Amygdala (tissue), 56 donors: ENCODE data around the gene DCPS.
"Not testable (repeated sequence)": the region's sequence is repeated elsewhere in the genome, so short reads cannot be mapped to it uniquely, and the experiment has no call there.

Experiments
- DNase-seq, 56 donors: peaks; one replicate each; lab custom pipeline; 2025; lab: John Stamatoyannopoulos, UW

Gene DCPS

DNA sequence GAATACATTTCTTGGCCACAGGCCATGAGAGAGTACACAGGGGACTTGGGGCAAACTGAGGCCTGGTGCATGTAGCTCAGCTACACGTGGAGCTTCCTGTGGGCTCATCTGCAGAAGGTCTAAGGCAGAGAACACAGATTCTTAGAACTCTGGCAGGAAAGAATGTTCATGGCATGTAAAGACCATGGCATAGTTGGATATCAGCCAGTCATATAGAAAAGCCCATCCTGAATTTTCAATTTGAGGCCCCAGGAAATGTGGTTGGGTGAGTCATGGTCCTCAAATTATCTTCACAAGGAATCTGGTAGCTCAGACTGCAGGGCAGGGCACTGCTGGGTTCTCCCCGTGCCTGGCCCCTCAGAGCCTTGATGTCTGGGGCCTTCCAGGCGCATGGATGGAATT, 37.9 kb downstream of the DCPS start:
- DNase-seq = no peak

DNA sequence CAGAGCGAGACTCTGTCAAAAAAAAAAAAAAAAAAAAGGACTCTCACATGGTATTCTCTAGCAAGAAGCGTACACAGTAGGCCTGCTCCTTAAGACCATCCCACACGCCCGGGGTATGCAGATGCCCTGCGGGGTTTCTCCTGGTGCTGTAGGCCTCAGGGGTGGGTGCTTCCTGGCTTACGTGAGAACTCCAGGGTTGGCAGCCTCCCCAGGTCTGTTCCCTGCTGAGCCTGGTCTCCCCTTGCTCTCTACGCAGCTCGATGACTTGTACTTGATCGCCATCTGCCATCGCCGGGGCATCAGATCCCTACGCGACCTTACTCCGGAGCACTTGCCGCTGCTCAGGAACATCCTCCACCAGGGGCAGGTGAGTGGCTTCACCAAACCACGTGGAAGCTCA, 39.2 kb downstream of the DCPS start:
- no peak for DNase-seq

DNA sequence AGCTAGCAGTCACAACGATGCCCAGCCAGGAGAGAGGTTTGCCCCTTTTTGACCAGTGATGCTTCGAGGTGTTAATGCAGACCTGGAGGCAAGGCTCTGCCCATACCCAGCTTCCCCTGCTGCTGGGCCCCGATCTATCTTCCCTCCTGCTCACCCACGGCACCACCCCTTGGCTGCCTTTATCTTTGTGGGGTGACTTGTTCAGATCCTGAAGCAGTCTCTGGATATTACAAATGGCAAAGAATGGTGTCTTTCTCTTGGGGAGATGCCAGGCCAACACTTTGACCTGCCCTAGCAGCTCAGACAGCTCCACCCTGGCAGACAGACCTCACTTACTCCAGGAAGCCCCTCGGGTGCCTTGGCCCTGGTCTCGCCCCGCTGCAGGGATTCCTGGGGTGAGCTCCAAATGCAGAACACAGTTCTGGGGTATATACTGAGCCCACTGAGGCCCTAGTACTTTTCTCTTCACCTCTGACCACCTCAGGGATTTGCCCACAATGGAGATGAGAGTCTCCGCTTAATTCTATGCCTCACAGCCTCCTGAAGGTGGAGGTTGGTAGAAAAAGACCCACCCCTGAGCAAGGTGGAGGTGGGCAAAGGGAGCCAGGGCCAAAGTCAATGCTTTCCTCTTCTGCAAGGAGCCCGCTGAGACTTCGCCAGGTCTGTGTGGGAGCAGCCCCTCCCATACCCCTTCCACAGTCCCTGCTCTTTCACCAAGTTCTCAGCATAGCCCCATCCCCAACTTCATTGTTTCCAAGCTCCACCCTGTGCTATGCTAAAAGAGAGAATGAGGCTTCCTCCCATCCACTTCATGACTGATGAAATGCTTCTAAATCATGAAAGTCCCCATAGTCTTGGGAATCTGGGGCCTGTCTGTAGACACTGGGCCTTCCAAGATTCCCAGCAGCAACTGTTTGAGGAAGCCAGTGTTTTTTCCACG, 40.6 kb downstream of the DCPS start:
- DNase-seq = no peak

DNA sequence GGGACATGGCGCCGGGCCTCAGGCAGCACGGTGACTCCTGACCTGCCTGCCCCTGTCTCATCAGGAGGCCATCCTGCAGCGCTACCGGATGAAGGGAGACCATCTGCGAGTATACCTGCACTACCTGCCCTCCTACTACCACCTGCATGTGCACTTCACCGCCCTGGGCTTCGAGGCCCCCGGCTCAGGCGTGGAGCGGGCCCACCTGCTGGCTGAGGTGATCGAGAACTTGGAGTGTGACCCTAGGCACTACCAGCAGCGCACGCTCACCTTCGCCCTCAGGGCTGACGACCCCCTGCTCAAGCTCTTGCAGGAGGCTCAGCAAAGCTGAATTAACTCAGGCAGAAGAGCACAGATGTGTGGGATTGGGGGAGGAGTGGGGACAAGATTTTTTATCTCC, 41.4 kb downstream of the DCPS start:
- DNase-seq = no peak

DNA sequence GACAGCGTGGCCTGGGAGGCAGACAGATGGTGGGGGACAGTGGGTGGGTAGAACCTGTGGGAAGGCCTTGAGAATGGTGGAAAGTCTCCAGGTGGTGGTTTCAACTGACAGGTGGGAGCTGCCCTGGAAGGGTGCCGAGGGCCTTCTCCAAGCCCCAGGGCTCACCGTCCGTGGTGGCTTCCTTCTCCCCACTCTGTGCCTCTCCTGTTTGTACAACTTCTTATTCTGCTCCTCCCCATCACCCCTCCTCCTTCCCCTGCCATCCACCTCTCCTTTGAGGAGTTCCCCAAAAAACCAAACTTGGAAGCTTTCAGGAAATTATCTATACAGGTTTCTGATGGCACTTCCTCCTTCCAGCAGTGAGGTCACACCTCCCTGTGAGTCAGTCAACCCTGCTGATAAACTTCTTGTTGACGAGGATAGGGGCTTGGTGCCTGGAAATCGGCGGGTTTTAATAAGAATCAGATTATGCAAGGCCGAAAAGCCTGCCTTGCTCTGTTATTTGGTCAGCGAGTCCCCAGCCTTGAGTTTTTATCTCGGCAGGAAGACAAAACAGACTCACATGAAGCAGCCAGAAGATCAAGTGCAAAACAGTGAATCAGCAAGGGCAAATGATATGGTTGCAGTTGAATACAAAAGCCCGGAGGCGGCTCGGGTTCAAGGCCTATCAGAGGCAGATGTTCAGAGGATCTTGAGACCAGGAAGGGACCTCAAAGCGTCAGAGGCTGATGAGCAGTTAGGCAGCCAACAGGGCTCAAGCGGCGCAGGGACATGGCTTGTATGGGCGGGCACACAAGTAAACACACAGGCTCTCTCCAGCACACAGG, 42.1 kb downstream of the DCPS start:
- no peak for DNase-seq

DNA sequence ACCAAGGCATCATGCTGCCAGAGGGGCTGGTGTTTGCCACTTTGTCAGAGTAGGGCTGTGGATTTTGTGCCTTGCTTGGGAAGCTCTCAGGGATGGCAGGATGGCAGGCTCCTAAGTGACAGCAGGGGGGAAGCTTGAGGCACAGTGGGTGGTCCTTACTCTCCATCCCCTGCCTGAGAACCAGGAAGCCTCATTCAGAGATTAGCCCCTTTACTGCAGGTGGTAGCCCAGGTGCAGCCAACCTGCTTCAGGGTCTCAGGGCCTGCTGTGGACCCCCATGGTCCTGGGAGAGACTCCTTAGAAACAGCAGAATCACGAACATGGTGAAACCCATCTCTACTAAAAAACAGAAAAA, 42.7 kb downstream of the DCPS start:
- DNase-seq = no peak

DNA sequence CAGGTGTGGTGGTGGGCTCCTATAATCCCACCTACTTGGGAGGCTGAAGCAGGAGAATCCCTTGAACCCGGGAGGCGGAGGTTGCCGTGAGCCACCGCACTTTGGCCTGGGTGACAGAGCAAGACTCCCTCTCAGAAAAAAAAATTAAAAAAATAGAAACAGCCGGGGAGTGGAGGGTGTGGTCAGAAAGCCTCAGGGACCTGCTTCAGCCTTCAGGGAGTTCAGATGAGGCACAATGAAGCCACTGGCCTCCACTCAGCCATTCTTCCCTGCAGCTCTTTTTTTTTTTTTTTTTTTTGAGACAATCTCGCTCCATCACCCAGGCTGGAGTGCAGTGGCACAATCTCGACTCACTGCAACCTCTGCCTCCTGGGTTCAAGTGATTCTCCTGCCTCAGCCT, 43.1 kb downstream of the DCPS start:
- not testable (repeated sequence) for DNase-seq

DNA sequence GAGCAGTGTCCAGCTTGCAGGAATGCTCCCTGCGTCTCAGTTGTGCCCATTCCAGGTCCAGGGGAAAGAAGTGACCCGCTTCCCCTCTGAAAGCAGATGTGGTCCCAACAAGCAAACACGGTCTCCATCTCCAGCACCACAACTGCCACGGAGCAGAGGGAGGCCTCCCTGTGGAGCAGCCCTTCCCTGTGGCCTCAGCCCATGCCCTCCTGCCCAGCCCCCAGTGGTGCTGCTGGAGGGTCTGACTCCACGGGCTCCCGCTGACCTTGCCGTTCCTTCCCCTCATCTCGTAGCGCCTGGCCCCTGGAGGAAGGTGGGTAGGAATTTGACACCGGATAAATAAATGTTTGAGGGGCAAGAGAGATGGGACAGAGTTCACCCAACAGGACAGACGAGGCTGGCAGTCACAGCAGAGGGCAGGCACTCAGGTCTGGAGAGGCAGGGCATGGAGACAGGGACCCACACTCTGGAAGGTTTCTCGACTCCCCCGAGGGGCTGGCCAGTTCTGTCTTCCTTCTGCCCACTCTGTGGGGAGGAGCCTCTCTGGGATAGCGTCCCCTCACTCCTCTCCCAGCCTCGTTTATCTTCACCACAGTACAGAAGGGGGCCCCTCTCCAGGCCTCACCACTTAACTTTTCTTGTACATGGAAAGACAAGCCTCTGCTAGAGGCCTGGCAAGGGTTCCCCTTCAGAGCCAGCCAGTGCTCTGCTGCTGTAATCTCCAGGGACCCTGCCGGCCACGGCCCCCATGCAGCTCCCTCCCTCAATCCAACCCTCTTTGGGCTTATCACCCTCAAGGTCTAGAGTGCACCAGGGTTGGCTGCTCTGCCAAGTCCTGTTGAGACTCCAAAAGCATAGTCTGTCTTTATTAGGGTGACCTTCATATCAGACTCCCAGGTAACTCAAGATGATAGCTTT, 44.1 kb downstream of the DCPS start:
- no peak for DNase-seq

DNA sequence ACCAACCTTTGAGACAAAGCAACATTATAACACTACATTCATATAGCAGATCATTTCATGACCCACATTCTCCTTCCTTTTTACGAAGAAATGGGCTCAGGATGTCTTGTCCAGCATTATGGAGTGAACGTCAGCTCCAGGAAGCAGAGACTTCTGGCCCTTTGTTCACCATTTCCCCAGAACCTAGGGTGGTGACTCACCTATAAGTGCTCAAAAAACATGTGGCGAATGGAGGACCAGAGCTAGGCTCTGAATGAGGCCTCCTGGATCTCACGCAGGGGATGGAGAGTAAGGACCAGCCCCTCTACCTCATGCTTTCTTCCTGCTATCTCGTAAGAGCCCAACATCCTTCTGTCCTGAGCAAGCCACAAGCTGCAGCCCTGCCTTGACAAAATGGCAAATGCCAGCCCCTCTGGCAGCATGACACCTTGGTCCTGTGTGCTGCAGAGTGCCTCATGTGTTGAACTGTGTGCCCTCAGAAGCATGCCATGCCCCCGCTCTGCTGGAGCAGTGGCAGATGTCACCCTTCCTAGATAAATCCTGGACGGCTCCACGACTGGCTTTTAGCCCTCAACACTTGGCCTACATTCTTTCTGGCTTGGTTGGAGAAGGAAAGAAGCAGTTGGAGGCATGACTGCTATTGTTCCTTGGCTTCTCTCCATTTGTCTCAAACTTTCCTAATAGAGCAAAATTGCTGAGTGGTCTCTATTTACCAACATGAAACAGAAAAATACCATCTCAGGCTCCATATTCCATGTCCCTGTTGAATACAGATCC, 45.1 kb downstream of the DCPS start:
- DNase-seq = no peak

DNA sequence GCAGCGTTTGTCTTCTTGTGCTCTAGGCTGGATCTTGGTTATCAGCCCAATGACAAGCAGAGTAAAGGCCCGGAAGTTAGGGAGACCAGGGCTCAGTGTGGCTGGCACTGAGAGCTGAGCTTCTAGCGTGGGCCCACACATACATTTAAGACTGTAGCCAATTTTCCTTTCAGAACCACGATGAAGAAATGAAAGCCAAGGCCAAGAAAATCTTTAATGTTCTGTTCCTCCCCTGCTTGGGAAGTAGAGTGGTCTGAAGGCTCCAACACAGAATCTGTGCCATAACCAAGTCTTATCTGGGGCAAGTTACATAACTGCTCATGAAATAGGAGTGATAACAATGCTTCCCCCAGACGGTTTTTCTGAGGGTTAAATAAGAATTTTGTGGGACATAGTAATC, 47.0 kb downstream of the DCPS start:
- DNase-seq = no peak

DNA sequence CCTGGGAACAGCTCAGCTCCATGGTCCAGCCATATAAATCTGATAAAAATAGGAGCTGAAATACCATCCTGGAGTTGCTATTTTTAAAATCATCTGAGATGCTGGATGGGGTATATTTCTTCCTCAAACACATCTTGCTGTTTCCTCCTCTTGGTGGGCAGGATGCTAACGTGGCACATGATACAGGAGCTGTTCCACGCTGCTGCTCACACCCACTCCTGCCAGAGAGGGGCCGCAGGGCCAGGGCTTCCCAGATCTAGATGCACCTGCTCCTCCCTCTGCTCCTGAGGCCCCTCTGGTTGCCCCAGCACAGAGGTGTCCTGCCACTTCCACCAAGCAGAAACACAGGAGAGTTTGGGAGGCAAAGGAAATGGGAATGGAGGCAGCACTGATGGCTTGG, 48.3 kb downstream of the DCPS start:
- no peak for DNase-seq

DNA sequence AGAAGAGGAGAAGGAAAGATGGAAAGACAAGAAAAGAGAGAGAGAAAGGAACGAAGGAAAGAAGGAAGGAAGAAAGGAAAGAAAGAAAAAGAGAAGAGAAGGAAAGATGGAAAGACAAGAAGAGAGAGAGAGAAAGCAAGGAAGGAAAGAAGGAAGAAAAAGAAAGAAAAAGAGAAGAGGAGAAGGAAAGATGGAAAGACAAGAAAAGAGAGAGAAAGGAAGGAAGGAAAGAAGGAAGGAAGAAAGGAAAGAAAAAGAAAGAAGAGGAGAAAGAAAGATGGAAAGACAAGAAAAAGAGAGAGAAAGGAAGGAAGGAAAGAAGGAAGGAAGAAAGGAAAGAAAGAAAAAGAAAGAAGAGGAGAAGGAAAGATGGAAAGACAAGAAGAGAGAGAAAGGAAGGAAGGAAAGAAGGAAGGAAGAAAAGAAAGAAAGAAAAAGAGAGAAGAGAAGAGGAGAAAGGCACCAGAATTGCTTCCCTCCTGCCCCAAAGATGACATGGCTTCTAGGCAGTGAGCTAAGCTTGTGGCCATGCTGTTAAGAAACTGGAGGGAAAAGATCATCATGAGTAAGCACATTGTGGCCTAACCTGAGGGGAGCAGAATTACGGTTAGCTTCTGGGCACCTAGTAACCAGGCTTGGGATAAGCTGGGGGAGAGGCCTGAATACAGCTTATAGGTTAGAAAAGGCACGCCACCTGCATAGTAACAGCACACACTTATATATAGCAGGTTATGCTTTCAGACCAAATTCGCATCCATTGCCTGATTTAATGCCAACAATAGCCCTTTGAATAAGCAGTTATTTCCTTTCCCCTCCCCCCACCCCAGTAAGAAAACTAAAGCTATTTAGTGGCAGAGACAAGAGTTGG, 49.3 kb downstream of the DCPS start:
- DNase-seq = no peak

DNA sequence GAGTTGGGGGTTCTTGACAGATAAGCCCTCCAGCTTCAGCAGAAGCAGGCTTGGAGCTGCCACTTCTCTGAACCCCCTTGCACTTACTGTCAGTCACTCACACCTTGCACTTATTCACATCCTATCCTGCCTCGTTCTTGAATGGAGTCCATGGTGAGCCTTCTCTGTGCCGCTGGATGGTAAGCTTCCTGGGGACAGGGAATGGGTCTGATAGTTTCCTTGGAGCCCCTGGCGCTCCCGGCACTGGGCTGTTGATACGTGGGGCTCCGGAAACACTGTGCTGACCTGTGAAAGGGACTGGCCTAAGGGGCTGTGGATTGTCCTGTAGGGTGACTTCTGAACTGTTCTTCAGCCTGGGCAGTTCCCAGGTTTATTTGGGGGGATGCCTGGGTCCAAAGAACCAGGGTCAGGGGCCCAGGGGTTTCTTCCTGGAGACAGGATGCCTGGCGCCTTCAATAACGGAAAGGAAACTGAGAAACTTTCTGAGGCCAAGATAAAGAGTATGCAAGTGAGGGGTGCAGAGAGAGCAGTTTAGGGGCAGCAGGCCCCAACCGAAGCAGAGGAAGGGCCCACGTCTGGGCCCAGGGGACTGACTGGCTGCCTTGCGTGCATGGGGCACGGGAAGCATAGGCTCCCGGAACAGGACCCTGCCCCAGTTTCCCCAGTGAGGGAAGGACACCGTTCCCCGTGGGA, 50.9 kb downstream of the DCPS start:
- no peak for DNase-seq

DNA sequence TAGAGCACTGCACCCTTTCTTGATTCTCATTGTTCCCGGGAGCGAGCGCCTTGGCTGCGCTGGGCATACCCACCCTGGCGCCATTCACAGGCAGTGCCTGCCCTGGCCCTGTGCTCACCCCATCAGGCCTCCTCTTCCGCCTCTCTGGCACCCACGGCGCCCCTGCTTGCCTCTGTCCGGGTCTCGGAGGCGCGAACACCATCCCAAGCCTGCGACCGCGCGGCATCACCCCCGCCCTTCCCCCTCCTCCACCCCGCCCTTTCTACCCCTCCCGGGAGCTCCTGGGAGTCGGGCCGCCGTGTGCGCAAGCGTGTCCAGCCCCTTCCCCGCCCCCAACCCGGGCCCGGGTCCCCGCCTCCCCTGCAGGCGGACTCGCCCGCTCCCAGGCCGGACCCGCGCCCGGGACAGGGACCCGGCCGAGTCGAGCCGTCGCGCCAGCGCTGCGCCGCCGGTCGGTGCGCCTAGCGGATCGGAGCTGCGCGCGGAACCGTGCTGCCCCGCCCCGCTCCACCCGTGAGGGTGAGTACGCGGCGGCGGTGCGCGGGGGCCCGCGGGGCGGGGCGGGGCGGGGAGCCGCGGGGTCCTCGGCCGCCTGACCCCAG, 51.6 kb downstream of the DCPS start, which contains the start of gene ST3GAL4:
Gene ST3GAL4 (plus strand): TSS at position 363 of the 602 bp plus-strand sequence. CDS start 50,470 bp downstream, outside the sequence.
- peak in 54 of 56 donors; percentile 27 to 88 (median 74) for DNase-seq

DNA sequence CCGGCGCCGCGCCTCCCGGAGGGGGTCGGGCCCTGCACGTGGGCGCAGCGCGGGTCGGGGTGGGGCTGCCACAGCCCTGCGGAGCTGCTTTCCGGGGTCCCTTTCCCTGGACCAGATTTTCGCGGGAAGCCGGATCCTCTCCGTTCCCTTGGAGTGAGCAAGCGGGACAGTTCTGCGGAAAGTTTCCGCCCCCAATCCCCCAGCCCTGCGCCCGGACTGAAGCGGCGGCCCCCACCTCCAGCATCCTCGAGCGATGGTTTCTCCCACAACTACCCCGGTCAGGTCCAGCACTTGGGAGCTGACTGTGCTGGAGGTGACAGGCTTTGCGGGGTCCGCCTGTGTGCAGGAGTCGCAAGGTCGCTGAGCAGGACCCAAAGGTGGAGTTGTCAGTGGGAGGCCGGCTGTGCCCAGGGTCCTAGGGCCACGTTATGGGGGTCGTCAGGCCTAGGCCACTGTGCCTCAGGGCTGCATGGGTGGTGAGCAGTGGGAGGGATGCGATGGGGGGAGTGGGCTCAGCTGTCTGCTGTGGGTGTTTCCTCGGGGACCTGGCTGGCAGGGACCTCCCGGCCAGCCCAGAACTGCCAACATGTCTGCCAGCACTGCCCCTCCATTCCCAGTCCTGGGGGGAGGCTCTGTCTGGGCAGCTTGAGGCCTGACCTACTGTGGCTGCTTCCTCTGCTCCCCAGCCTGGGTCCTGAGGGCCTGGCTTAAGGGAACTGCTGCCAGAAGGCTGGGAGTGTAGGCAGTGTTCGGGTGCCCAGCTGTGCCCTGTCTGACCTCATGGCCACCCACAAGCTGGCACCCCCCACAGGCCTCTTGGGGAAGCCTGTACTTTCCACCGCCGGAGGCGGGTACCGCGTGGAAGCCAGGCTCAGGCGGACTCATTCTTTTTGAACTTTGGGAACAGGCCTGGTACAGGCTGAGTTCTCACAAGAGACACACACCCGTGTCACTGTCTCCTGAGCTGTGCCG, 52.4 kb downstream of the DCPS start:
- peak in 53 of 56 donors; percentile 18 to 87 (median 71) for DNase-seq
